MM.1S (cell line): Measurements from ENCODE around the gene HPSE2.

Source experiments
- CTCF ChIP-seq: fragments of 300-600 bp; sonication (generic); IDR thresholded peaks from 2 replicates; pipeline ENCODE4 v1.5.1; 2016; ENCODE audit warnings: antibody characterized with exemption, low read length, mixed read lengths
- EZH2 ChIP-seq: fragments of 300-600 bp; sonication (generic); optimal IDR thresholded peaks from 2 replicates; pipeline ENCODE3; 2017; ENCODE audit warnings: low read depth, mild to moderate bottlenecking, antibody characterized with exemption, low read length, mixed read lengths
- EZH2phosphoT487 ChIP-seq: fragments of 300-600 bp; sonication (generic); IDR thresholded peaks from 2 replicates; pipeline ENCODE4 v1.6.1; 2018; ENCODE audit warnings: antibody characterized with exemption, low read length

- no peak for TF ChIP-seq EZH2phosphoT487
- no peak for TF ChIP-seq CTCF
- TF ChIP-seq EZH2, result no peak
Measured at GRCh38 chr10:98488669-98489430, 746.8 kb downstream of the HPSE2 start.
